Raji (cell line): Measurements from ENCODE around the gene PCYT1B.

Experiments
- POLR2A ChIP-seq: IDR thresholded peaks from 2 replicates; pipeline ENCODE4 v1.6.1; 2011; ENCODE audit warnings: low read depth, low read length, control low read depth; ENCODE audit not compliant: insufficient read depth

Gene PCYT1B

DNA sequence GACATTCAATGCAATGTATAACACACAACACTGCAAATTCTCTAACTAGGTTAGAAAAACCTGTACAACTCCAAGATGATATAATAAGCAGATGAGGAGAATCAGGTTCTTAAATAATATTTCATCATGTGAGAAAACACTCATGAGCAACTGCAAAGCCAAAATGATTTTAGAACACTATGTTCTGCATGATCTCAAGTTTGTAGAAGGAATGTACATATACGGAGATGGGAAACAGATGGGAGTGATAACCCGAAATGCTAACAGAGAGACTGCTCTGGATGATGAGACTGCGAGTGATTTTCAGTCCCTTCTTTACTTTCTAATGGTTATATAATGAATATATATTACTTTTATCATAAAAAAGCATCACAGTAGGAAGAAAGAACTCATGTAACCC is 80.9 kb downstream of the PCYT1B start:
- TF ChIP-seq POLR2A: no peak

DNA sequence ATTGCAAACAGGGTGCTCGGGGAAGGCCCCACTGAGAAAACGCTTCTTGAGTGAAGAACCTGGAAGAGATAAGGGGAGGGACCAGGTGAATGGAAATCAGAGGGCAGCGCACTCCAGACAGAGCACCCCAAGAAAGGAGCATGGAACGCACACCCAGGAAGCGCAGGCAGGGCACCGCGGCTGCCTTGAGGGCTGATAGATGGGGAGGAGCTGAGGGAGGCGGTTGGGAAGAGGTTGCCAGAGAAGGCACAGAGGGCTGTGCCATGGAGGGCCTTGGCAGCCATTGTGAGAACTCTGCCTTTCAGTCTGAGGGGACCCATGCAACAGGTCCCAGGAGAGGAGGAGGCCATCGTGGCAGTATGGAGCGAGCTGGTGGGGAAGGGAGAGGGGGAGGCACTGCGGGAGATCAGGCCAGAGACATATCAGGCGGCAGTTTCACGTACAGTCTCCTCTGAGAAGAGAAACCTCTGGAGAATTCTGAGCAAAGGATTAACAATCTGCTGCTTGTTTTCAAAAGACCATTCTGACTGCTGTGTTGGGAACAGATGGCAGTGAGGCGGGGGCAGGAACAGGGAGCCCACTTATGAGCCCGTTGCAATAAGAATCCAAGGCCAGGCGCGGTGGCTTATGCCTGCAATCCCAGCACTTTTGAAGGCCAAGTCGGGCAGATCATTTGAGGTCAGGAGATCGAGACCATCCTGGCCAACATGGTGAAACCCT is 83.7 kb downstream of the PCYT1B start:
- TF ChIP-seq POLR2A: no peak

DNA sequence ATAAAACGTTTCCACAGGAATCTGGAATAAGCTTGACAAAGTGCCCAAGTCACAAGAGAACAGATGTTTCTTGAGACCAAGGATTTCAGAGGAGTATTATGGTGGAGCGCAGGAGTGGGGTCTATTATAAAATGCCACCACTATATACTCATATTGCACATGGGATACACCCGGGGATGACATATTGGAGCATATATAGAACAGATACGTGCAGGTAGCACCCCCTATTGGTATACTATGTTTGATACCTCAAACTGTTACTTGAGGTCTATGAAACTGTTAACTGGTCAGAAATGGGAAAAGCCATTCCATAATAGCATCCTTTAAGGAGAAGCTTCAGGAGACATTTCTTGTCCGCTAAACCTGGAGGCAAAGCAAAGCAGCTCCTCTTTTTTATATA is 86.0 kb downstream of the PCYT1B start:
- TF ChIP-seq POLR2A: no peak

DNA sequence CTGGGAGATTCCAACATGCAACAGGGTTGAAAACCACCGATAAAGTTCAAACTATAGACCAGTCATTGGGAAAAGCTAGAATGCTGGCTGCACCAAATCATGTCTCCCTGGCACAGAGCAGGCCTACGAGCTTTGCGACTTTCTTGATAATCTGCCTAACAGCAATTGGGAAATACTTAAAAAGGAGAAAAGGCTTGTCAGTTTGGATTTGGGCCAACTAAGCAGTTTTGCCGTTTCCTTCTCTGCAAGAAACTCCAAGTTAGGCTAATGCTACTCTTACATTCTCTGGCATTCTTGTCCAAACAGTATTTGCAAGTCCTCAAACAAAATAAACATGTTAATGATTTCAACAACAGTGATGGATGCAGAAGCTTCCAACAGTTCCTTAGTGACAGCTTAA is 94.1 kb downstream of the PCYT1B start:
- no peak for TF ChIP-seq POLR2A

DNA sequence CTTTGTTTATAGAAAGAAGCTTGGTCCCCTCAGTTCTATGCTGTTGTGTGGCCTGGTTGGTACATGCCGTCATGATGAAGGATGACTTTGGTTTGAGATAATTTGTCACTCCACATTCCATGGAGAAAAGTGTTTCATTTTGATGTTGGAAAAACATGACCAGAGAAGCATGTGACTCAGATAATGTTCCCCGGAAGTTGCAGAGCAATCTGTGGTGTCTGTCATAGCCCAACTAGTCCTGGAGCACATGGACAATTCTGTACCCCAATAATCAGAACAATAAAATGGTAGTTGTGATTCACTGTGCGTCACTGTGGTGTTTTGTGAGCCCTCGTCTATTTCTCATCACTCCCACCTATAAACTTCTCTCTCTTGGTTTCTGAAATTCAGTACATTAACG is 97.0 kb downstream of the PCYT1B start:
- TF ChIP-seq POLR2A: no peak

DNA sequence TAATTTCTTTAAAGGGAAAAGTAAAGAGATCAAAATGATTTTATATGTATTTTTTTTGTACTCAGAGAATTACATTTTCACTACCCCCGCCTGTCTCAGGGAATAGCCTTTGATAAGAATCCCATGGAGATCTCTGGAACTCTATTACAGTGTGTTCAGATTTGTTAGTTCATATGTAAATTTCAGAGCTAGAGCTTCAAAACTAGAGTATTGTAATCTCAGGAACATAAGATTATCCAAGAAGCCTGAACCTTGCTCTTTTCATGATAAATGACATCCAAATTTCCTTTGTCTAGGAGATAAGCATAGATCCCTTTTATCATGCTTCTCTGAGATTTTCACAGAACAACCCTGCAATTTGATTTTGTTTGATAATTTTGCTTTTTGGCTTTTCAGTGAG is 99.2 kb downstream of the PCYT1B start:
- TF ChIP-seq POLR2A: no peak

DNA sequence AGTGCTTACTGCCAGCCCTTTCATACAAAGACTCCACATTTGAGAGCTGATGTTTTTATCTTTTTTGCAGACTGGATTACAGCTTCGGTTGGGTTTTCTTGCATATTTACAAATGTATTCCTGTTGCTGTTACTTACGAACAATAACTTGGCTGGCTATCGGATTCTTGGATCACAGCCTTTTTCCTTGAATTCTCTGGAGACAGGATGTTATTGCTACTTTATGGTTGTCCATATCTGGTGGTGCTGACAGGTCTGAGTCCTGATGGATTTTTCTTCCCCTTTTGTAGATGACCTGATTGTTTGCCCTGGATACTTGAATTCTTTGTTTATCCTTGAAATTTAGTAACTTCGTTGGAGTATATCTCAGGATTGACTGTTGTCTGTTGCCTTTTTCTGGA is 104.4 kb downstream of the PCYT1B start:
- no peak for TF ChIP-seq POLR2A

DNA sequence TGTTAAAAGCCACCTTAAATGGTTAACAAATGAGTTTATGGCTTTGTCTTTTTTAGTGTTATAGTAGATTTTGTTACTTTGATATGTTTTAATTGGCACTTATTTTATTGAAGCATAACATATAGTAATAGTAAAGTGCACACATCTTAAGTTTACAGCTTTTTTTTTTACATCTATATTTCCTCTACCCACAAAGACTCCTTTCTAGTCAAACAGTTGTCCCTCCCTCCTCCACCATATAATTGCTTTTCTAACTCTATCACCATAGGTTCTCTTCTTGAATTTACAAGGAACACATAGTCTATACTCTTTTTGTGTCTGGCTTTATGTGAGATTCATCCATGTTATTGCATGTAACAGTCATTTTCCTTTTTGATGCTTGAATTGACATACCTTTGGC is 110.6 kb downstream of the PCYT1B start:
- TF ChIP-seq POLR2A: no peak

DNA sequence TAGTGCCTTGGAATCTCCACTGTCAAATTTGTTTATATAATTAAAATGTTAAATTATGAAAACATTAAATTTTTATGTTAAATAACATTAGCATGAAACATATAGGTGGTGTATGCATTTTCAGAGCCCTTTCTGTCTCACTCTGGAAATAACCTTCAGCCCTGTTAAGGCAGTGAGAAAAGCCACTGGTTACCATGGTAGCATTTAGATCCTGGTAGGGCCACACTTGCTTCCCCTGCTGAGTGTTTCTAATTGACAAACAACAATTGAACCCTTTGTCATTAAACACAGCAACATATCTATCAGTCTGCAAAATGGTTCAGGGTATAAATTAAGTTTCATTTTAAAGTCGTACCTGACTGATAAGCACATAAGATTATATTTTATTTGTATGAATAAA is 118.5 kb downstream of the PCYT1B start:
- TF ChIP-seq POLR2A: no peak

DNA sequence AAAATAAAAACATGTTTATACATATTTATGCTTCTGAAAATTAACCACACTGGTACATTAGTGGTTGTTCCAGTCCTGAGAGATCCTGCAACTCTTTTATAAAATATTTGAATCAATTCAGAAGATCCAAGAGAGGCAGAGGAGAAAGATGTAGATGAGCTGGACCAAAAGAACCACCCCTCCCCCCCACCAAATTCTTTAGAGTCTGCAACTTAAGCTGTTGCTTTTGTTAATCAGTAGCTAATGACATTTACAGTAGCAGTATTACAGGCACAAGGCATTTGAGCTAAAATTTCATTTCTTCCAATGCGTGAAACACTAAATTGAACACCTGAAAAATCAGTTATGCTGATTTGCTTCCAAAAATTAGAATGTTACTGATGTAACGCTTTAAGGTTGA is 120.5 kb downstream of the PCYT1B start:
- TF ChIP-seq POLR2A: no peak

DNA sequence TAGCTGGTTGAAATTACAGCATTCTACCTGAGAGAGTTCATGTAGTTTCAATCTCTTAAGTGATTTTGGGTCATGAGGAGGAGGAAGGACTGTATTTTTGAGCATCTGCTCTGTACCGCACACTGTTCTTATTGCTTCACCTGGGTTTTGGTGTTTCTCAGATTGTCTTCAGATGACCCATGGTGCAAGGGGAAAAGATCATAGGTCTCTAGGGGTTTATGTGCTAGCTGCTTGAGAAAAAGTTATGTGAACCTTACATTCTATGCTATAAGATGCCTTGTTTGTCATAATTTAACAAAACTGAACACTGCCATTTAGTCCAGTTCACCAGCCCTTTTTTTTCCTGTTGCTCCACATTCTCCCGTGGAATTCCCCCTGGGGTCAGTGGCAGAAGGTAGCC is 121.7 kb downstream of the PCYT1B start:
- no peak for TF ChIP-seq POLR2A

DNA sequence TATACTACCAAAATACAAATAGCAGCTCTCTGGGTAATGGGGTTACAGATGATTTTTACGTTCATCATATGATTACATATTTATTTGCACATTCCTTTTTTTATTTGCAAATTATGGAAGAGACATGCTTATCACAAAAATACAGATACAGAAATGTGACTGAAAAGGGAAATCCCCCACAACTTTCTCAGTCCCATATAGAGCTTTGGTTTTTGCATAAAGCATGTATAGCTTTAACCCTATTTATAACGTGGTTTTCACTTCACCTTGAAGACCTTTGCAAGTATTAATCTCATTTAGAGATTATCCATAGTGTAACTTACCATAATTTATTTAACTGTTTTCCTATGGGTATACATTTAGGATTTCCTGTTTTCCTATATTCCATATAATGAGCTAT is 126.7 kb downstream of the PCYT1B start:
- TF ChIP-seq POLR2A: no peak

DNA sequence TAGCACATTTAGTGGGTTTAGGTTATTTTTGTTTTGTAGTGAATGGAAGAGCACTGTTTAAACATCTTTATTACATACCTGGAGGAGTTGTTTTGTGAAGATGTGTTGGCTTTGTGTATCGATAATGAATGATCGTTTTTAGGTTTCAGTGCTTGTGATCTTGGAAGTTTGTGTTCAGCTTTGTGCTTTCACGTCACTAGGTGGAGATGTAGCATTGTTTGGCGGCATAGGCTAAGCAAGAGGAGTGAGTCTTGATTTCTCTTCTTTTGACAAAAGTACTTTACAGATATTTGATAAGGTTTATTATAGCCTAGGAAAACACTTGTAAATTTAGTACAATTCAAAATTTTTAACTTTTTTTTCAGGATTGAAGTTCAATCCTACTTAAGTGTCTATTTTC is 131.7 kb downstream of the PCYT1B start:
- no peak for TF ChIP-seq POLR2A

DNA sequence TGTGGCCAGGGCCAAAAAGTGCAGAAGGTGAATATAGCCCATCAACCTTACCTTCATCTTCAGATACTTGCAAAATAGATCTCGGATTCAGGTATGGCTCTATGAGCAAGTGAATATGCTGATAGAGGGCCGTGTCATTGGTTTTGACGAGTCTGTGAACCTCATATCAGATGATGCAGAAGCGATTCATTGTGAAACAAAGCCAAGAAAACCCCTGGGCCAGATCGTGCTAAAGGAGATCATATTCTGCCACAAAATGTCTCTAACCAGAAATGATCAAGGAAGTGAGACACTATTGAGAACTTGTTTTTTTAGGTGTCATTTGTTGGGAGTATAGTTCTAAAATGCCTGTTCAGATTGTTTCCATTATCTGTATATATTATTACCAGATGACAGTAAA is 133.7 kb downstream of the PCYT1B start:
- TF ChIP-seq POLR2A: no peak

DNA sequence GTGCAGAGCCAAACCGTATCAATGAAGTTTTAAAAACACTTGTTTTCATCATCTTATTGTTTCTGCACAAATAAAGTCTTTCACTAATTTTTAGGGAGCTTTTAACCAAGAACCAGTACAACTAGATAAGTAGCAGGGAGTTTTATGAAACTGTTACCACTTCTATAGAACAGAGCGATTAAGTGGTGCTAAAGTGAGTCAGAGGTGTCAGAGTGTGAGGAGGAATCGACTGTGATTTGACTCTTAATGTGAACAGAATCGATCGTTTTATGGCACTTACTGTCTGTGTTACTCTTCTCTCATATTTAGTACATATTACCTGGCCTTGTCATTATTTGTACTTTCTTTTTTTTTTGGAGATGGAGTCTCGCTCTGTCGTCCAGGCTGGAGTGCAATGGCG is 138.8 kb downstream of the PCYT1B start:
- TF ChIP-seq POLR2A: no peak
